ENCODE data around the gene NIN.

DNA sequence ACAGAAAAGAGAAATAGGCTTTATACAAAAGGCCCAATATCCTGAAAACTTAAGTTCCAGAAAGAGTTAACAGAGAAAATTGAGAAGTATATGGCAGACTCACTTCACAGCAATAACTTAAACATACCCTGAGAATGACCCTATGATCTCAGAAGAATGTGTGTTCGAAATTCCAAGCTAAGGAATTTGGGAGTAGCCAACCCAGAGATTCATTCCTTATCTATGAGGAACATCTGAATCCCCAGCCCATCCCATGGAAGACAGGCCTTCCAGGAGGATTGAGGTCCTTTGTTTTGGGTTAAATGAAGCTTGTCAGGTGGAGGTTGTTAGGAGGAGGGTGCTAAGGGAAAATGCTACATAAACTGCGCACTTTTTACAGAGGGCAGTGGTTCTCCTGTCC is 155.4 kb downstream of the NIN start:
- TF ChIP-seq CTCF (conservative IDR thresholded peaks at IDR 0.05) (no peak), ZFX (IDR thresholded peaks at IDR 0.05) (no peak)
